SW 1271 (cell line): Measurements from ENCODE around the gene B3GNT2.
"Not testable (repeated sequence)": the region's sequence is repeated elsewhere in the genome, so short reads cannot be mapped to it uniquely, and the experiment has no call there.

Source experiments
- DNase-seq, 2 experiments: peaks; one replicate each; lab custom pipeline; 2025; lab: John Stamatoyannopoulos, UW

Gene B3GNT2

DNA sequence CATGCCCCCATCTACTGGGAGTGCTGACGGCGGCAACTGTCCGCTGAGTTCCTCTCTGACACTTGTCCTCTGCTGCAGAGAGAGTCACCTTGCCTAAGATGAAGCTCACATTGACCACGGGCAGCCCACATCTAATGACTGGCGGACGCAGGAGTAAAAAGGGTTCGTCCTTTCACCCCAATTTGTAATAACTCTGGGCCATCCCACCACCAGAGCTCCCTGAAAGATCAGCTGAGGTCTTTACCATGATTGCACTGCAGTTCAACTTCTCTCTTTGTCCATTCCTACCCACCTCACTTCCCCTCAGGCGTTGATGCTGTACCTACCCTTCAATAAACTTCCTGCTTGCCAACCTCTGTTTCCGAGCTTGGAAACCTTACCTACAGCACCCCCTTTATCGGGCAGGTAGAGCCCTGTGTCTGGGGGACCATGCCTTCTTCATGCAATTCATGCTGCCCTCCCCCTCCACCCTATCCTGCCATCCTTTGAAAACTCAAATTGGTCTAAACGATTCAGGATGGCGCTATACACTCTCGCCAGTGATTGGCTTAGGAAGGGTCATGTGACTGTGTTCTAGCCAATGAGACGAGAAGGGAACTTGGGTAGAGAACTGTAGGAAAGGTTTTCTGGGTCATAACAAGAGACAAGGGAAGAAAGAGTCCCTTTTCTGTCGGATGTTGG, 10.3 kb upstream of the B3GNT2 start:
- no peak for DNase-seq

DNA sequence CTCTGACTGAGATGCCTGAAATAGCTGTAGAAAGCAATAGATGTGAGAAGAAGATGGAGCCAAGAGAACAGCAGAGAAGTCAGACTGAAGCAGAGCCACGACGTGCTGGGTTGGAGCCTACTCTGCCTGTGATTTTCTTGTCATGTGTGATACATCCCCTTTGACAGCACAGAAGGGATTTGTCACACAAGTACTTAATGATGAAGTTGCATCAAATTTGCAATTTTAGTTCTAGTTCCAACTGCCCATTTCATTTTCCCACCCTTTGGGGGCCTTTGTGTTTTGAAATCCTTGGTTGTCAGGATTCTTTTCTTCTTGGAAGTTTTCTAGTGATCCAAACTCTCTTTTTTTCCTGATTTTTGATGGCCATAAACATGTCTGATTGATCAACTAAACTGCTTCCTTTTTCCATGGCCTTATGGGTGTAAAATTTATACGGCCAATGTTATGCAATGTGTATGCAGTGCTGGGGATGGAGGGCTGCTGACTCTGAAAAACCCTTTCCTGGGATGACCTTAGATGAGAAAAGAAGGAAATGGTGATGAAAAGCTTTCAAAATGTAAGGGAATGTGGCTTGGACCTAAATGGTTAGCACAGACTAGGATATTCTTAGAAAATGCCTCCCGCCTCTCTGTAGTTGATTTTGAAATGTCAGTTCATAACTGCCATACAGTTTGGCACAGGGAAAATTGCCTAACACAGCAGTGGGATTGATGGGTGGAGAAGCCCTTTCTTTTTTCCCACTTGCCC, 9.6 kb upstream of the B3GNT2 start:
- DNase-seq: no peak

DNA sequence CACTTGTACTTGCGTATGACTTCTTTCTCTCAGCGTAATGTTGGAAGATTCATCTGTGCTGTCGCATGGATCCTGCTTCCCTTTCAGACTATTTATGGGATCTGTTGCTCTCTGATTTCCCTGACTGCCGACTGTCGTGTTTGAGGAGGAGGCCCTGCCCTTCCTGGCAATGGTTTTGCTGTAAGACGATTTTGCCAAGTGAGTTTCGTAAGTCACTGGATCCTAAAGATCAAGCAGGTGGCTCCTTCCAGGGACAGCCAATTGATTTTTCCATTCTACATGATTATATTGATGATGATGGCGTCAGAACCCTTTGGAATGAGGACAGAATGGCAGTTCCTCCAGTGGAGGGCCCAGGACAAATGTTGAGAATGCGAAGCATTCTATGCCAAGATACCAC, 8.7 kb upstream of the B3GNT2 start:
- no peak for DNase-seq

DNA sequence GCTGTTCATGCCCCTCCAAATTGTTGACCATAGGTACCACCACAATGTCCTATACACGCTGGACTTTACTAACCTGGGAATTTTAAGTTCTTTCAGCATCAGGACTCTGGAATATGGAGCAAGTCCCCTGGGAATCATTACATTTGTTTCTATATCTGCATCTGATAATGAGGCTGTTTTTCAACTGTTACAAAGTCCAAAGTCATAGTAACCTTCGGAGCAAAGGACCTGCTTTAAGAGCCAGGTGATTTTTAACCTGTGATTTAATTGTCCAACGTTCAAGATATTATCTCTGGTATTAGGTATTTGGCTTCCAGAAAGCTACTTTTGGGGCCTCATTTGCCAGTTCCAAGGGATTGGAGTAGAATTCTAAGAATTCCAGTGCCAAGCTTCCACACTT, 7.5 kb upstream of the B3GNT2 start:
- no peak for DNase-seq

DNA sequence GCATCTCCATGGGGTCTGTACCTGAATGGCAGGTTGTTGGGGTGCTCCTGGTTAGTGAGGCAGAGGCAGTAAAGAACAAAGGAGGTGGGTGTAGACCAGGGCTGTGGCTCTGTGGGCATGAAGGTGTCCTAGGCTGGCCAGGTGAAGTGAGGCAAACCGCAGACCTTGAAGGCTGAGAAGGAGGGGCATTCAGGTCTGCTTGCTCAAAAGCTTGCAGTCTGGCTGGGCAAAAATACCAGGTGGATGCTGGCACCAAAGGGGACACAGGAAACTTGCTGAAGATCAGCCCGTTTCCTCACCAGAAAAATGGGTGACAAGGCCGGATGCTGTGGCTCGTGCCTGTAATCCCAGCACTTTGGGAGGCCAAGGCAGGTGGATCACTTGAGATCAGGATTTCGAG, 6.7 kb upstream of the B3GNT2 start:
- DNase-seq: no peak

DNA sequence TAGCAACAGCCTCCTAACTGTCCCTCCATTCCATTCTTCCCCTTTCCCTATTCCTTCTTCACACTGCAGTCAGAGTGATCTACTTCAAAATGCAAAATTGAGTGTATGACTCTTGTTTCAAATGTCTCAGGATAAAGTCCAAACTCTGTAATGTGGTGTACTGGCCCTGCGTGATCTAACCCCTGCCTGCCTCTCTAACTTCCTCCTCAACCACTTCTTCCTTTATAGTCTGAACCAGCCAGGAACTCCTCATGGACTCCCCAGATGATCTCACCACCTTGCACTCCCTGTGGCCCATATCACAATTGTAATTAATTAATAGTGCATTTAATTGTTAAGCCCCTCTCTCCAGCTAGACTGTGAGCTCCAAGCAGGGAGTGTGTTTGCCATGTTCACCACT, 3.1 kb upstream of the B3GNT2 start:
- DNase-seq: no peak

DNA sequence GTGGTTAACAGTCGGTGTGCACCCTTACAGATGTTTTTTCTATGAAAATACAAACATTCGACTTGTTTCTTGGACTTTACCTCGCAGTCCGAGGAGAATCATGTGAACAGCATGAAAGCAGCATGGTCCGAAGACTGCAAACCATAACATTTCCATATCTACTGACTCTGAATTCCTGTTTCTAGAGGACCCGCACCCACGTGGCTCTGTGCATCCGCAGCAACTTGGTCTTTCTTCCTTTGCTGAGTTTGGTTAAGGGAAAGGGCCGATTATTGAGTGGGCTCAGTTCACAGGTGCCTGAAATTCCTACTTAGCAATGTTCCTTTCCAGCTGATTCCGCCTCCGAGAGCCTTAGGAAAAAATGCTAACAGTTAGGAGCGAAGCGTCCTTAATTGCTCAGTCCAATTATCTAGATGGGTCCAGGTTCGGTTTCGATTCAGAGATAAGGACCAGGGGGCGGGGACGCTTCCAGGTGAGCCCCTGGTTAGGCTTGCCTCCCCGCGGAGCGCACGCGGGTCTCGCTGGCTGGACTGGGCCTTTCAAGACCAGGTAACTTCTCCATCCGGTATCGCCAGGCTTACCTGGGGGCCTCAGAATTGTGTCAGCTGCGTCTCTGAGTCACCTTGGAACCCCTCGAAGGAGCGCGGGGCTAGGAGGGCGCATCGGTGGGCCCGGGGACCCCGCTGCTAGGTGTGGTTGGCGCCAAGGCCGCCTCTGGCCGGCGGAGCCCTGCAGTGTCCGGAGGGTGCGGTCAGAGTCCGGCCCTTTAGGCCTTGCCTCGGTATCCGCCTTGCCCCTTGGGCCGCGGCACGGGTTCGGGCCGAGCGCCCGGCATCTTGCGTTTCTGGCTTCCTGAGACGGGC, 1.1 kb upstream of the B3GNT2 start:
- no peak for DNase-seq

DNA sequence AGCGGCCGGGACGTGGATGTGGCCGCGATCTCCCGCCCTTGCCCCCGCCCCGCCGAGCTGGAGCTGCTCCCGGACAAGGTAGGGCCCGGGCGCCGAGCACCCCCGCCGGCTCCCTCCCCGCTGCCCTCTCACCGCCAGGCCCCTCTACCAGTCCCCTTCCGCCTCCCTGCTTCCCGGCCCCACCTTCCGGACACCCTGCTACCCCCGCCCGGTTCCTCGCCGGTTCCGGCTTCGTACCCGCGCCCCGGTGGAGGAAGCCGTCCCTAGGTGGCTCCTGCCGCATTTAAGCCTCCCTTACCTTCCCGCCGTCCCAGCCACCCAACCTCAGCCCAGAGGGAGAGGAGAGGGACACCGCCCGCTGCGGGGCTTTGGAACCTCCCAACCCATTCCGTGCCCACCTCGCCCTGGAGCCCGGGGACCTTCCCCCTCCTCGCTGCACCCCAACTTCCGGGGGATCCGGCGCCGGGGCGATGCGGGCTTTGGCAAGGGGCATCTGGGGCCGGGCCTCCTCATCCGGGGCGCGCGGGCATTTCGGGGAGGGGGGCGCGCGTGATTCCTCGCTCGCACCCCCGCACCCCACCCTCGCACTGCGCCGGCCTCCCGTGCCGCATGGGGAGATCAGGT, 475 bp downstream of the B3GNT2 start:
- peak in 1 of 2 experiments; percentile 26 for DNase-seq

DNA sequence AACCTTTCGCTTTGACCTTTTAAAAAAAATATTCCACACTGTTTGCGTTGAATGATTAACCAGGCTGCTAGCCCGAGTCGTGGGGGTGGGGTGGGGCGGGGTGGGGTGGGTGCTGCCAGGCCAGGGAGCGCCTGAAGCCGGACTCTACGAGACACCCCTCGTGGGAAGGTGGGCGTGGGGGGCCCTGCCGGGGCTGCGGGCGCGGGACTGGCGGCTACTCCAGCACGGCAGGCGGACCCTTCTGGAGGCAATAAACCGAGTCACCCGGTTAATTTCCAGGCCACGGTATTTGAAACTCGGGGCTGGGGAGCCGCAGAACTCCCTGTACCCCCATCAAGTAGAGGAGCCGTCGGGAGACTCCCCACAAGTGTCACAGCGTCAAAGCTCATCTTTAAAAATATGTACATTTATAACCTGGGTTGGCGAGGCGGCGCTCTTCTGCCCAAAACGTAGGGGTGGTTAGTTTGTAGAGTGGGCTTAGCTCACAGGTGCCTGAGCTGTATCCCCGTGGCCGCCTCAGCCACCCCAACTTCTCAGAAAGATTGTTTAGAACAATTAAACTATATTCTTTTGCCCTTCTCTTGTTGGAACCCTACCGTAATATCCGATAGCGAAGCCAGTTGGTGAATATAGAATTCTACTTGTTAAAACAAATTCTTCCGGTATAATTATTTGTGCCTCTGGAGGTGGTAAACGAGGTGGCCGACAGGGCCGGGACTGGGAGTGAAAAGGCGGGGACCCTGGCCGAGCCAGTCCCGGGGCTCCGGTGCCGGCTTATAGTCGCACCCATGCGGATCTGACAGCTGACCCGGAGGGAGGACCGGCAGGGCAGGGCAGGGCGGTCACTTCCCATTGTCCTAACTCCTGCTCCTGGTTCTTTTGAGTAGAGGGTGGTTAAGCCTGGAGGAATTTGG, 1.4 kb downstream of the B3GNT2 start:
- no peak for DNase-seq

DNA sequence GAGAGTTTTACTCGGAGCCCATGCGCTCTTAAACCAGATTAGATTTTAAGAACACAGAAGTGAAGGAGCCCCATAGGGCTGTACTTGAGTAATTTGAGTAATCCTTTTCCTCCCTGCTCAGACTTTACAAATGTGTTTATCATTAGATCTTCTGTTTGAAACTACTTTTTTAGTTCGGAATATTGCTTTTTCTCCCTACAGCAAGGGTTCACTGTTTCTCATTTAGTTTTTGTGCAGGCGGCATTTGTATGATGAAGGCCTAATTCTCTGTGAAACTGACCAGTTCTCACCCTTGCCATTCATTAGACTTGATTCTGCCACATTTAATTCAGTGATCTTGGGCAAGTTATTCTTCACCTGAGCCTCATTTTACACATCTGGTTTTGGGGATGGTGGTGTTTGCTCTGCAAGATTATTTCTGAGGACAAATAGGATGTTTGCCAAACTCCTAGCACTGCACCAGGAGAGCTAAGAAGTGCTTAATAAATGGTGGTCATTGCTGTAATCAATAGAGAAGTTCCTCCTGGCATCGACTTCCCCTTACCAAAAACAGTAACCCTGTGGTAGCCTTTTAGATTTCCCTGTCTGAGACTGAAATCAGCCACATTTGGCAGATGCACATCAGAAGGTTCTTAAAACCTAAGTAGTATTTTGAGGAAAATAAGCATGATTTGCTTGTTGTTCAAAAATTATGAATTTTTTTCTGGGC, 2.2 kb downstream of the B3GNT2 start:
- no peak for DNase-seq

DNA sequence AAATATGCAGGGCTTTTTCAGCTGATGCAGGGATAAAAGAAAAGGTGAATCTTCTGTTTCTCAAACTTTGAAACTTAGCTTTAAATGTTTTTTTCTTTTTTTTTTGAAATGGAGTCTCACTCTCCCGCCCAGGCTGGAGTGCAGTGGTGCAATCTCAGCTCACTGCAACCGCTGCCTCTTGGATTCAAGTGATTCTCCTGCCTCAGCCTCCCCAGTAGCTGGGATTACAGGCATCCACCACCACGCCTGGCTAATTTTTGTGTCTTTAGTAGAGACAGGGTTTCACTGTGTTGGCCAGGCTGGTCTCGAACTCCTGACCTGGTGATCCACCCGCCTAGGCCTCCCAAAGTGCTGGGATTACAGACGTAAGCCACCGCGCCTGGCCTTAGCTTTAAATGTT, 2.9 kb downstream of the B3GNT2 start:
- not testable (repeated sequence) for DNase-seq

DNA sequence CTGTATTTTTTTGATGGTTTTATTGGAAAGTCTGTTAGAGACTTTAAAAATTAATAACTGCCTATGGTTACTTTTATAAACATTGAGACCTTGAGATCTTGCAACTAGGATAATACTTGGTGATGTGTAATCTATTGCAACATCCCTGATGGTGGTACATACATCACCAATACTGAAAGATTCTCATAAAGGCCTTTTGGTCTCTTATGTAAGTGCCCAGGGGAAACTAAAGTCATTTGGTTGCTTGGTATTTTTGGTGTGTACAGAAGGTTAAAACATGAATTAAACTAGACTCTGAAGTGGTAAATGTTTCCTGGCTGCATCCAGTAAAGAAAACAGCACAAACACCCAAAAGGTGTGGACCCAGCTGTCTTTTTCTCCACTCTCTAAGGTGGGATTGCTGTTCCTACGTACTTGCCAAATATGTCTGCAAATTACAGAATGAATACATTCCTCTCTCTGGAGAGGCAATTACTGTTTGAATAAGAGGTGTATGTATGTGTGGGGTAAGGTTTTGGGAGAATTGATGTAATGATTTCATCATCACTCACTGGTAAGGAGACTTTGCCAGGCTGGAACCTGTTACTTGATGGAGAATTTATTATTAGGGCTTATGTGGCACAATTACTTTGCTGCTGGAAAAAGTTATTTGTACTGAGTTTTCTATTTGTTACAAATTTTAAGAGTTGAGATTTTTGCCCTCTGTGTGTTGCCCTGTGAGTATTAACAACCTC, 3.6 kb downstream of the B3GNT2 start:
- DNase-seq: no peak

DNA sequence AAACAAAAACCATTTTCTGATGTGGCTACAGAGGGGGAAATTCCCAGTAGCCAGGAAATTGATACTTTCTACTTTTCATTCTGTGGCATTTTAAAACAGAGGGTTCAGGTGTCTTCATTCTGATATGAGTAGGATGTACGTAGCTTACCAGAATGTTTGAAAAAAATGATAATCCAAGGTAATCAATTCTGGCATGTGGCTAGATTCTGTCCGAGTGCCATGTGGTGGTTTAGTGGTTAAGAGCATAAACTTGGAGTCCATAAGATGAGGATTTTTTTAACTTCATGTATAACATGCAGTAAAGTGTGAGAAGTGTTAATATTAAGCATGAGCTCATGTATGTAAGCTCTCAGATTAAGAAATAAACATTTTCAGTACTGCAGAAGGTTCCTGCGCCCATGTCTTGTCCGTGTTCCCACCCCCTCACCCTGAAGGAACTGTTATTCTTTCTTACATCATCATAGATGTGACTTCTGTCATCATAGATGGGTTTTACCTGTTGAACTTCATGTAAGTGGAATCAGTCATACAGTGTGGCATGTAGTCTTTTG, 4.5 kb downstream of the B3GNT2 start:
- no peak for DNase-seq

DNA sequence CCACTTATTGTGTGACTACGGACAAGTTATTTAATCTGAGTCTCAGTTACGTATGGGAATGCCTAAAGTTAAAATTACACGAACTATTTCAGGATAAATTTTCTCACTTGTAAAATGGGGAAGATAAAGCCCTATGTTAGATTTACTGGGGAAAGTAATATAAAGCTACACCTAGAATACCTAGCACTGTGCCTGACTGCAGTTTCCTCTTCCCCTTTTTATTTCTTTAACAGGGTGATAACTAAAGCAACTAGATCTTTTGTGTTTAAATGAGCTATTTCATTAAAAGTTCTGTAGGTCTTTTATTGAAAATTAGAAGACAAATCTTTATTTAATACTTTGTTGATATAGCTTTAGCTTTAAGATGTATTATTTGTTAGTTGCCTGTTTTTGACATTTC, 5.0 kb downstream of the B3GNT2 start:
- no peak for DNase-seq

DNA sequence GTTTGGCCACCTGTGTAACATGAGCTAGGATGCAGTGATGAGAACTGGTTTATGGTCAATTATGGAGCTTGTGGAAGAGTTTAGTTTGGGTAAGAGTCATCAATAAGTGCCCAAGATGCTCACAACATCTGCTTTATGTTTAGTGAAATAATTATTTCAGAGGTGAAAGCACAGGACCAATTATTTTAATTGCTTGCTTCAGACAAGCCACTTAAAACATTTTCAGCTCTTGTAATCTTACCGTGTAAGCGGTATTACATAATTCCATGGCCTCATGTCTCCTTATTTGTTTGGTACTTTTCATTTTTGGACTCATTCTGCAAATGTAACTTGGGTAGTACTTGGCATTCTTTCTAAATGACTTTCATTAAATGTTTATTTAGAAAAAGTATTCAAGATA, 5.4 kb downstream of the B3GNT2 start:
- DNase-seq: no peak

DNA sequence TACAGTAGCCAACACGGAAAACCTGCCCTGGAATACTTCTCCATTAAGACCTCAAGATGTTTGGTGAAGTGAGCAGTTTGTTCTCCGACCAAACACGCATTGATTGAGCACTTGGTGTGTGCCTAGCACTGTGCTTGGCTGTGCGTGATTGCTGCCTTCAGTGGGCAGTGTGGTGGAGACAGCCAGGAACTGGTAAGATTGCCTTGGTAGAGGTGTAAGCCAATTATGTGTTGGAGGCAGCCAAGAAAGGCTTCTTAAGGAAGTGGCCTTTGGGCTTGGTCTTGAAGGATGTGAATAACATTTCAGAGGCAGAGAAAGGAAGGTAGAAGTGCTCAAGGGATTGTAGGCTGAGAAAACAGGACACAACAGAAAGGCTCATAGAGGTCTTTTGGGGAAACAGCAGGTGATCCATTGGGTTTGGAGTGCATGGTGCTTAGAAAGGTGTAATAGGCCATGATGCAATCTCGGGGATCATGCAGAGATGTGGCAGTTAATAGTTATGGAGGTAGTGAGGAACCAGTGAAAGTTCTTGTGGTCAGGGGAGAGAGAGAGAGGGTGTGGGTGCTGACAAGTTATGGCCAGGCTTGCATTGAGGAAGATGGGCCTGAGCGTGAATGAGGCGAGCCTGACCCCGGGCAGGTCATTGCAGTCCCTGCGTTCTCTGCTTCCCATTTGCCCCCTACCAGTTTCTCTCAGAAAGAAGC, 6.3 kb downstream of the B3GNT2 start:
- DNase-seq: no peak

DNA sequence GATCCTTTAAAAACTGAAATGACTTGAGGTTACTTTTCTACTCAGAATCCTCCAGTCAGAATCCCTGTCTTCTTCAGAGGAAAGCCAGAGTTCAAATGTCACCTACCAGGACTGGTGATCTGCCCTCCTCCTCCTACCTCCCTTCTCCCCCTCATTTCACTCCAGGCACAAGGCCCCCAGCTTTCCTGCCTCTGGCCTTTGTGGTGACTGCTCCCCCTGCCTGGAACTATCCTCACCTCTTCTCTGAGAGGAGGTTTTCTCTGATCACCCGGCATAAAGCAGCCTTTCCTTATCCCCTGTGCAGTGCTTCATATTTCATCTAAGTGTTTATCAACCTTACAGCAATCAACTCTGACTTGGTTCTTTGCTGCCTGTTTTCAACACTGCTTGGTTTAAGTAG, 6.8 kb downstream of the B3GNT2 start:
- no peak for DNase-seq

DNA sequence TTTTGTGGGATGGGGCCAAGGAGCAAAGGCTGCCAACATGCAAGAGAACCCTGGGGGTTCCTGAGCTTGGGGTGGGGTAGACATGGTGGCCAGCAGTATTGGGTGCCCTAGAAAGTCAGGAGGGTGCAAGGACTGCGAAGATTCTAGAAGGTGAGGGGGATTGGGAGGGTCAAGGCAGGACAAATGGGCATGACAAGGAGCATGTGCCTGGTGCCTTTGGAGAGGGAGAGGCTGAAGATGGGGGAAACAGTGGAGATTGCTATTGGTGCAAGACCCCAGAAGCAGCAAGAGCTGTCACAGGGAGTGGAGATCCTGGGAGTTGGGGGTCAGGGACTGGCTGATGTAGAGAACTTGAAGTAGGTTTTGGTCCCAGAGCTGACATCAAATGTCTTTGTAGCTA, 7.5 kb downstream of the B3GNT2 start:
- DNase-seq: no peak

DNA sequence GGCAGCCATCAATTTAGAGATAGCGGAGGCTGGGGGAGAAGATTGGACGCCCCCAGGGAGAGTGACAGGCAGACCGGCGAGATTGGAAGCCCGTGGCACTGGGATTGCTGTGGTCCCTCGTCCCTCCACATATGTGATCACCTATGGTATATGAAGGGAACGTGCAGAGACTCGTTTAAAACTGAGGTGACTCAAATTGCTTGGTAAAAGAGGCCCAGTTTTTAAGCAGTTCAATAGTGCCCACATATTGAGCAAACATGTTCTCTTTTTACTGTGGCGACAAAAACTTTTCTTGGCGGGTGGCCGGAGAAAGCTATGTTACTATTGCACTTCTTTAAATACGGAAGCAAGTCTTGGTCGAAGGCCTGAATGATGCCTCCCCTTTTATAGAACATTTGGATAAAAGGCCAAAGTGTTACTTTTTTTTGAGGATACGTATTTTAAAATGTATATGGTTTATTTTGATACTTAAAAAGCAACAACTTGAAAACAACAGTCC, 9.1 kb downstream of the B3GNT2 start:
- DNase-seq: no peak
